GM10266 (cell line): ENCODE measurements around the gene MGLL.

ENCODE experiments used
- DNase-seq: peaks from one replicate; pipeline ENCODE4 v3.0.0; 2012; ENCODE audit errors: extremely low spot score
- TF ChIP-seq, protein P1 (sequence below): IDR thresholded peaks from 2 replicates; pipeline ENCODE4 v1.5.1; 2012; ENCODE audit warnings: mild to moderate bottlenecking, low read depth; ENCODE audit not compliant: control insufficient read depth, insufficient read depth; ENCODE audit errors: missing control alignments

Gene MGLL

DNA sequence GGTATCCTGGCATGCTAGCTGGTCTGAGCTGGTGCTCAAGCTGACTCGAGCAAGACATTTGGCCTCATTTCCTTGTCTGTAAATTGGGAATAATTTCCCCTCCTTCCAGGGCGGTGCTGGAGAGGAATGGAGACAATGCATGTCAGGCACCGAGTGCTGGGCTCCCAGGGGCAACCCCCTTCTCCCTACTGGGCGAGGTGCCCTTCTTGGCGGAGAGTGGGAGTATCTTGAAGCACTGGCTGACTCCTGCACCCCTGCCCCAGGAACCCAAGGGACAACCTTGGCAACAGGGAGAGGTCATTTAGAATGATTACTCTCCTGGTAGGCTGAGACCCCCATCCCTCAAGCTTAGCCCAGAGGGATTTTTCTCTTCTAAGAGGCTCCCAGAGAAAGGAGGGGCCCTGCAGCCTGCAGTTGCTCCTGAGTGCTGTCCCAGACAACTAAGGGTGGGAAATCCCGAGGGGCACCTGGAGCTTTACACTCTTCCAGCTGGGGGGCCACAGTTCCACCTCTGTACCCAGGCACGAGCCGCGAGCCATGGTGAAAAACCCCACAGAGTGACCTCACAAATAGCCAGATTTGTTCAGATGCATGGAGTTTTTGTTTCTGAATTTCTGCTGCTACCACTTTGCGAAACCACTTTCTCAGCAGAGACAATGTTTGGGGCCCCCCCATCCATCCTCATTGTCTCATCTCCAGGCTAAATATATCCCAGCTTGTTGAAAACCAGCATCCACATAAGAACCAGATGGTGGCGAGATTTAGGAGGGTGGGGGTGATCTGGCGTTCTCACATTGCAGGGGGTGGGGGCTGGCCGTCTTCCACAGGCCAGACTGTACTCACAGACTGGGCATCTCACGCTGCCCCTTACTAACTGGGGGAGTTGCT is 104.7 kb downstream of the MGLL start:
- DNase-seq: no peak
- TF ChIP-seq, protein P1, sequence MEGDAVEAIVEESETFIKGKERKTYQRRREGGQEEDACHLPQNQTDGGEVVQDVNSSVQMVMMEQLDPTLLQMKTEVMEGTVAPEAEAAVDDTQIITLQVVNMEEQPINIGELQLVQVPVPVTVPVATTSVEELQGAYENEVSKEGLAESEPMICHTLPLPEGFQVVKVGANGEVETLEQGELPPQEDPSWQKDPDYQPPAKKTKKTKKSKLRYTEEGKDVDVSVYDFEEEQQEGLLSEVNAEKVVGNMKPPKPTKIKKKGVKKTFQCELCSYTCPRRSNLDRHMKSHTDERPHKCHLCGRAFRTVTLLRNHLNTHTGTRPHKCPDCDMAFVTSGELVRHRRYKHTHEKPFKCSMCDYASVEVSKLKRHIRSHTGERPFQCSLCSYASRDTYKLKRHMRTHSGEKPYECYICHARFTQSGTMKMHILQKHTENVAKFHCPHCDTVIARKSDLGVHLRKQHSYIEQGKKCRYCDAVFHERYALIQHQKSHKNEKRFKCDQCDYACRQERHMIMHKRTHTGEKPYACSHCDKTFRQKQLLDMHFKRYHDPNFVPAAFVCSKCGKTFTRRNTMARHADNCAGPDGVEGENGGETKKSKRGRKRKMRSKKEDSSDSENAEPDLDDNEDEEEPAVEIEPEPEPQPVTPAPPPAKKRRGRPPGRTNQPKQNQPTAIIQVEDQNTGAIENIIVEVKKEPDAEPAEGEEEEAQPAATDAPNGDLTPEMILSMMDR: no peak

DNA sequence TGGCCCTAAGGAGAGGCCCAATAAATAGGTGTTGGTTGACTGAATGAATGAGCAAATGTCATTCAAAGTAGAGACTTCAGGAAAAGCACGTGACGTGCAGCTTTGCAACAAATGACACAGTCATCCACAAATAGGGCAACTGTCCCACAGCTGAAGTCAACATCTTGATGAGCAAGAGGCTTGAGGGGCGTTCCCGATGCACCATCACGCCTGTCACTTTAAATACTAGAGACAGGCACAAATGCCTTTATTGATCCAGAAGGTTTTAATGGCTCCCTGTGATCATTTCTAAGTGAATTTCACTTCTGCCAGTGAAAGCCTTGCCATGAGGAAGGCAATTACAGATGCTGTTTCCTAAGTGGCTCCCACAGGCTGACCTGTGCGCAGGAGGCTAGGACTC is 105.9 kb downstream of the MGLL start:
- no peak for DNase-seq
- TF ChIP-seq, protein P1: no peak

DNA sequence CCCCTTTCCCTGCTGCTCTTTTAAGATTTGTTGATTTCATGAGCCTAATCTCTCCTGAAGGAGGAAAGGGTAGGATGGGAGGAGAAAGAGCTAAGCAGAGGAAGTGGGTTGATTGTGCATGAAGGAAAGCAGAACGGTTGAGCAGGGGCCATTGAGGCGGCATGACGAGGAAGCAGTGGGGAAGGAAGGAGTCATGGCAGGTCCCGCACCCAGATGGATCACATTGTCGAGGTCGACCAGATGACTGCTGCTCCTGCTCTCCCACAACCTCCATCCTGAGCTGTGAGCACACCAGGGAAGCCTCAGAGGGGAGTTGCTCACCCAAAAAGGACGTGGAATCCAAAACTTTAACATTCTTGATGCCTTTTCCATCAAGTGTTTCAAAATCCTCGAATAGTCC is 106.8 kb downstream of the MGLL start:
- TF ChIP-seq, protein P1: no peak
- no peak for DNase-seq

DNA sequence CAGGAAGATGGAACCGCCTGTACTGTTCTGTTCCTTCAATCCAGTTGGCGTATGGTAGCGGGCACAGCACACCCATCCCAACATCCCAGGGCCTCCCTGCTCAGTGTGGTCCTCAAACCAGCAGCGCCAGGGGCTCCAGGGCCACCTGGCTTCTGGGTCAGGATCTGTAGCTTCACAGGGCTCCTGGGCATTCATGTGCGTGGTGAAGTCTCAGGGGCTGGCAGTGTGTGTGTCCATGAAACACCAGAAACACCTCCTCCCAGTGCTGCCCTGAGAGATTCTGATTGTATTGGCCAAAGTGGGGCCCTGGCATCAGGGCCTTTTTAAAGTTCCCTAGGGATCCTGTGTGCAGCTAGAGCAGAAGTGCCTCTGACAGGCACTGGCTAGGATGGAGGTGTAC is 107.4 kb downstream of the MGLL start:
- TF ChIP-seq, protein P1: no peak
- DNase-seq: no peak

DNA sequence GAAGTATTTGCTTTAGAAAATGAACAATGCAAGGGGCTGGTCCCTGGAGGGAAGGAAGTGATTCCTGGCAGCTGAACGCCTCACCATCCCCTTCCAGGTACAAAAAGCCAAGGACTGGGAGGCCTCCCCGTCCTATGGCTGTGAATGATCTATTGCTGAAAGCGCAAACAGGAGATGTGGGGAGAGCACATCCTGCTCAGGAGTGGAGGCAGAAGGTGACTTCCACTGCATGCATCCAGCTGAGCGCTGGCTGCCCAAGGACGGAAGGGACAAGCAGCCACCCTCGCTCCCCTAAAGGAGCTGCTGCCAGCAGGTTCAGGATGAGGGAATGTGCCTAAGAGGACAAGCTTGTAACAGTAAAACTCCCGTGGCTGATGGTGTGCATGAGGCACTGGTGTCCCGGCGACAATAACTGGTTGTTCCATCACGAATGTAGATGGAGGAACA is 108.2 kb downstream of the MGLL start:
- TF ChIP-seq, protein P1: no peak
- no peak for DNase-seq

DNA sequence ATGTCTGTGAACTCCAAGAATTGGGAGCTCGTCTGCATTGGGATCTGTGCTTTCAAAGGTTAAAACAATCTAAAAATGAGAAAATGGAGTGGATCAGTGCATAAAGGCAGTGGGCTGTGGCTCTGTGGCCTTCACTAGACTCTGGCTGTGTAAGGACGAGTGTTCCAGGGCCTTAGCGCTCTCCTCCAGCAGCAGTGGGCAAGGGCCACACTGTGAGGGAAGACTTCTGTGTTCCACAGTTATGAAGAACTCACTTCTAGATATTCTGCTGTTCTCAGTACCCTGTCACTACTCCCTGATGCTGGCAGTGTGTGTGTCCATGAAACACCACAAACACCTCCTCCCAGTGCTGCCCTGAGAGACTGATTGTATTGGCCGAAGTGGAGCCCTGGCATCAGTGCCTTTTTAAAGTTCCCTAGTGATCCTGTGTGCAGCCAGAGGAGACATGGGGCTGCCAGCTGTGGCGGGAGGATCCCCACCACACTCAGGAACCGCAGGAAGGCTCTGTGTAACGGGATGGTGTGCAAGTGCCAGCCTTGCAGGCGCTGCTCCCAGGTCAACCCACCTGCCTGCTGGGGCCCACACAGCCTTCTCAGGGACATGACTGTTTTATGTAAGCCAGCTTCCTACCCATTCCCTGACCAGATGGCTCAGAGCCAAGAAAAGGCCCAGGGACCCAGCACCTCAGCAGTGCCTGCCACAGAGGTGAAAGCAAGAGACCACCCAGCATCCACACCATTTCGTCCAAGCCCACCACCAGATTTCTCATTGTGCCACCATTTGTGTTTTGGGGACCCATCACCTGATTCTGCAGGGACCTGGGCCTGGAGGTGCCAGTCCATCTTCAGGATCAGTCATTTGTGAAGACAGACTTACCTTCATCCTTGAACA is 109.2 kb downstream of the MGLL start:
- no peak for DNase-seq
- TF ChIP-seq, protein P1: no peak
